Uterus (tissue), 4 donors: ENCODE measurements around the gene ZNF518A. TPM values are rescaled to one million over a fixed set of nuclear protein-coding genes. Genes with fewer than 3 reads are reported as not detected.

ENCODE experiments used
- DNase-seq, 2 donors: peaks; one replicate each; pipeline ENCODE4 v3.0.0-alpha.2; 2019 to 2020
- H3K27ac ChIP-seq, 2 donors: fragments of 200-600 bp; sonication (generic); 1 replicate in 1 of 2; 2 replicates in 1 of 2; pipeline ENCODE4 v1.5.1; 2016 to 2018
- H3K27me3 ChIP-seq, 2 donors: fragments of 200-600 bp; sonication (generic); one replicate each; pipeline ENCODE4 v1.5.1; 2018 to 2019; ENCODE audit warnings: control low read depth in 1 of 2
- H3K36me3 ChIP-seq, 2 donors: fragments of 200-600 bp; sonication (generic); one replicate each; pipeline ENCODE4 v1.5.1; 2019; ENCODE audit warnings: control low read depth in 1 of 2
- H3K4me1 ChIP-seq, 2 donors: fragments of 200-600 bp; sonication (generic); one replicate each; pipeline ENCODE4 v1.5.1; 2018 to 2019; ENCODE audit warnings: control low read depth in 1 of 2
- H3K4me3 ChIP-seq, 2 donors: fragments of 200-600 bp; sonication (generic); 1 replicate in 1 of 2; 2 replicates in 1 of 2; pipeline ENCODE4 v1.5.1; 2018 to 2019; ENCODE audit warnings: mild to moderate bottlenecking in 1 of 2
- H3K9me3 ChIP-seq, 2 donors: fragments of 200-600 bp; sonication (generic); one replicate each; pipeline ENCODE4 v1.5.1; 2019; ENCODE audit warnings: control low read depth in 1 of 2
- POLR2A ChIP-seq, 2 donors: fragments of 450-650 bp; IDR thresholded peaks; one replicate each; pipeline ENCODE4 v1.6.1; 2016; ENCODE audit warnings: antibody characterized with exemption in 2 of 2, mild to moderate bottlenecking in 1 of 2, moderate library complexity in 1 of 2
- intact Hi-C: fragments of 100-400 bp; cut with DNase I; formaldehyde crosslinking; loops from one replicate; pipeline ENCODE4 v1.15.1; 2023; ENCODE audit warnings: low total_unique reads
- total RNA-seq, 4 donors: library from RNA; depleted of rRNA in 3 of 4; stranded (reverse); fragments of >200 nt in 3 of 4; gene quantifications; one replicate each; pipeline versions ENCODE4 v1.1.0 to v1.2.4, GENCODE V29; 2014 to 2023
- TF ChIP-seq, protein P1 (sequence below), 4 experiments: fragments of 200-600 bp in 2 of 4; fragments of 450-650 bp in 2 of 4; sonication (generic) in 2 of 4; IDR thresholded peaks; one replicate each; pipeline ENCODE4 v1.5.1; 2016 to 2019; ENCODE audit warnings: antibody characterized with exemption in 4 of 4, mild to moderate bottlenecking in 2 of 4, moderate library complexity in 1 of 4
- donor health status: DM: yes; HTN: yes; CAD: no.

The ZNF518A gene
- total RNA-seq, 4 donors from 2014 or later: 12.4 to 82.3 (median 26.5) TPM

DNA sequence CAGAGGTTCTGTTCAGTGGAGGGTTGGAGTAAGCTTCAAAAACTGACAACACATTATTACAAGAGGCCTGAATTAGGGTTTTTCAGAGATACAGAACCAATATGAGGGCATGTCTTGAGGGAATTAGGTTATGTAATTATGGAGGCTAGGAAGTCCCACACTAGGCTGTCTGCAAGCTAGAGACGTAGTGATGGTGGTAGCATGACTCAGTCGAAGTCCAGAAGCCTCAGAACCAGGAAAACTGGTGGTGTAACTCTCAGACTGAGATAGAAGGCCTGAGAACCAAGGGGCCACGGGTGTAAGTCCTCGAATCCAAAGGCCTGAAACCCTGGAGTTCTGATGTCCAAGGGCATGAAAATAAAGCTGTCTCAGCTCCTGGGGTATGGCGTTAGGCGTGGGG lies 35.6 kb downstream of the ZNF518A start:
- TF ChIP-seq, protein P1, sequence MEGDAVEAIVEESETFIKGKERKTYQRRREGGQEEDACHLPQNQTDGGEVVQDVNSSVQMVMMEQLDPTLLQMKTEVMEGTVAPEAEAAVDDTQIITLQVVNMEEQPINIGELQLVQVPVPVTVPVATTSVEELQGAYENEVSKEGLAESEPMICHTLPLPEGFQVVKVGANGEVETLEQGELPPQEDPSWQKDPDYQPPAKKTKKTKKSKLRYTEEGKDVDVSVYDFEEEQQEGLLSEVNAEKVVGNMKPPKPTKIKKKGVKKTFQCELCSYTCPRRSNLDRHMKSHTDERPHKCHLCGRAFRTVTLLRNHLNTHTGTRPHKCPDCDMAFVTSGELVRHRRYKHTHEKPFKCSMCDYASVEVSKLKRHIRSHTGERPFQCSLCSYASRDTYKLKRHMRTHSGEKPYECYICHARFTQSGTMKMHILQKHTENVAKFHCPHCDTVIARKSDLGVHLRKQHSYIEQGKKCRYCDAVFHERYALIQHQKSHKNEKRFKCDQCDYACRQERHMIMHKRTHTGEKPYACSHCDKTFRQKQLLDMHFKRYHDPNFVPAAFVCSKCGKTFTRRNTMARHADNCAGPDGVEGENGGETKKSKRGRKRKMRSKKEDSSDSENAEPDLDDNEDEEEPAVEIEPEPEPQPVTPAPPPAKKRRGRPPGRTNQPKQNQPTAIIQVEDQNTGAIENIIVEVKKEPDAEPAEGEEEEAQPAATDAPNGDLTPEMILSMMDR (IDR thresholded peaks at IDR 0.05): no peak
- TF ChIP-seq POLR2A (IDR thresholded peaks at IDR 0.05): no peak
- DNase-seq: no peak
- Histone ChIP-seq H3K4me1 (no peaks in the 10 kb centered on the region), H3K9me3 (peaks cover 0 to 15% of the 10 kb centered on the region in 2 donors), H3K4me3 (no peak overlapping the region), H3K27ac (no peak overlapping the region), H3K27me3 (no peaks in the 10 kb centered on the region), H3K36me3 (no peaks in the 10 kb centered on the region)
- intact Hi-C loops: no loop called here

DNA sequence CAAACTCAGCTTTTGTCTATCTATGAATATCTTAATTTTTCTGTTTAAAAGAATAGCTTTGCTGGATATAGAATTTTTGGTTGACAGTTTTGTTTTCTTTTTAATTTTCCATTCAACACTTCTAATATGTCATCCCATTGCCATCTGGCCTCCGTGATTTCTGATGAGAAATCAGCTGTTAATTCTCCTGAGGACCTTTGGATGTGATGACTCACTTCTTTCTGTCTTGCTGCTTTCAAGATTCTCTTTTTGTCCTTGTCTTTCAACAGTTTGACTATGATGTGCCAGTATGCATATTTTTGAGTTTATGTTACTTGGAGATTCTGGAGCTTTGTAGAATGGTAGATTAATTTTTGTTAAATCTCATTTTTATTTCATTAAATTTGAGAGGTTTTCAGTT lies 38.4 kb downstream of the ZNF518A start:
- H3K36me3 ChIP-seq: no peaks in the 10 kb centered on the region
- intact Hi-C loops: no loop called here
- no peak overlapping the region for H3K4me3 ChIP-seq
- H3K27ac ChIP-seq: no peak overlapping the region
- H3K4me1 ChIP-seq: no peaks in the 10 kb centered on the region
- TF ChIP-seq, protein P1 (IDR thresholded peaks at IDR 0.05): no peak
- no peak for TF ChIP-seq POLR2A (IDR thresholded peaks at IDR 0.05)
- H3K9me3 ChIP-seq: peaks cover 0 to 15% of the 10 kb centered on the region in 2 donors
- no peaks in the 10 kb centered on the region for H3K27me3 ChIP-seq
- DNase-seq: no peak

DNA sequence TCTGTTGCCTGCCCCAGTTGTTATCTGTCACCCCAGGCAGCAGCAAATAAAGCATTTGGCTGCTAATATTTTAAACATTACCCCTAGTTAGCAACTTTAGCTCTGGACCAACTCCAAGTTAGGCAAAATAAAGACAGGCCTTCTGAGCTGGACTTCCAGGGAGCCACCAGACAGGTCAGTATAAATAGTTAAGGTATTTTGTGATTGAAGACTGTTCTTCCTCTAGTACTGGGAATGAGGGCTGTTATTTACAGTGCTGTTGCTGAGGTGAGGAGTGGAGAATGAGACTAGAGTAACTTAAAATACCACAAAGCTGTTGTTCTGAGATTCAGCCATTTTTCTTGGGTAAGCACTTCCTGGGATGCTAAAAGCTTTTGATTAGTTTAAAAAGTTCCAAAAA lies 40.1 kb downstream of the ZNF518A start:
- Histone ChIP-seq H3K27me3 (no peaks in the 10 kb centered on the region), H3K36me3 (no peaks in the 10 kb centered on the region), H3K9me3 (peaks cover 0 to 18% of the 10 kb centered on the region in 2 donors), H3K4me3 (no peak overlapping the region), H3K4me1 (no peaks in the 10 kb centered on the region), H3K27ac (no peak overlapping the region)
- DNase-seq: no peak
- intact Hi-C loops: no loop called here
- TF ChIP-seq, protein P1 (IDR thresholded peaks at IDR 0.05): no peak
- TF ChIP-seq POLR2A (IDR thresholded peaks at IDR 0.05): no peak

DNA sequence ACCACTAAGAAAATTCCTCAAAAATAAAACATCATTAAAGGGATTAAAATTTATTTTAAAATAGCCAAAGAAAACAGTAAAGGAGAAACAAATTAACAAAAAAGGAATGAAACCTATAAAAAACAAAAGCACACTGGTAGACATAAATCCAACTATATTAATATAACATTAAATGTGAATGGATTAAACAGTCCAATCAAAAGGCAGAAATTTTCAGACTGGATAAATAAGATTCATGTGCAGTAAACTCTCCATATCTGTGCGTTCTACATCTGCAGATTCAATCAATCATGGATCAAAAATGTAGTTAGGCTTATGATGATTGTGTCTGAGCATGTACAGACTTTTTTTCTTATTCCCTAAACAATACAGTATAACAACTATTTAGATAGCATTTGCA lies 42.6 kb downstream of the ZNF518A start:
- no peak for TF ChIP-seq POLR2A (IDR thresholded peaks at IDR 0.05)
- TF ChIP-seq, protein P1 (IDR thresholded peaks at IDR 0.05): no peak
- no peak overlapping the region for H3K27ac ChIP-seq
- intact Hi-C loops: no loop called here
- H3K27me3 ChIP-seq: no peaks in the 10 kb centered on the region
- H3K9me3 ChIP-seq: peaks cover 0 to 26% of the 10 kb centered on the region in 2 donors
- no peaks in the 10 kb centered on the region for H3K36me3 ChIP-seq
- no peak for DNase-seq
- no peak overlapping the region for H3K4me3 ChIP-seq
- H3K4me1 ChIP-seq: no peaks in the 10 kb centered on the region

GRCh38 chr10:96176985-96177384 lies 46.9 kb downstream of the ZNF518A start:
- no peaks in the 10 kb centered on the region for H3K27me3 ChIP-seq
- no peak overlapping the region for H3K4me3 ChIP-seq
- no peak for DNase-seq
- H3K27ac ChIP-seq: no peak overlapping the region
- no peaks in the 10 kb centered on the region for H3K4me1 ChIP-seq
- H3K36me3 ChIP-seq: no peaks in the 10 kb centered on the region
- no peak for TF ChIP-seq POLR2A (IDR thresholded peaks at IDR 0.05)
- TF ChIP-seq, protein P1 (IDR thresholded peaks at IDR 0.05): no peak
- H3K9me3 ChIP-seq: peaks cover 0 to 11% of the 10 kb centered on the region in 2 donors
- intact Hi-C loops: no loop called here
